Upper lobe of left lung (tissue), 6 donors: ENCODE results near the gene CCNT2. TPM values are rescaled to one million over a fixed set of nuclear protein-coding genes. Genes with fewer than 3 reads are reported as not detected.

ENCODE experiments used
- ATAC-seq, 2 donors: fragments of 200-7000 bp; cut with Tn5 transposase; one replicate each; pipeline ENCODE4 v1.9.1; 2022; ENCODE audit warnings: mild to moderate bottlenecking in 2 of 2, moderate library complexity in 2 of 2; ENCODE audit not compliant: low FRiP score in 2 of 2
- DNase-seq, 2 donors: peaks; one replicate each; pipeline ENCODE4 v3.0.0-alpha.2; 2019 to 2020
- H3K27ac ChIP-seq, 4 donors: fragments of 200-600 bp; sonication (generic); one replicate each; pipeline ENCODE4 v1.5.1; 2016 to 2019
- H3K27me3 ChIP-seq, 4 donors: fragments of 200-600 bp; sonication (generic); one replicate each; pipeline ENCODE4 v1.5.1; 2017 to 2019
- H3K36me3 ChIP-seq, 4 donors: fragments of 200-600 bp; sonication (generic); one replicate each; pipeline ENCODE4 v1.5.1; 2016 to 2019
- H3K4me1 ChIP-seq, 4 donors: fragments of 200-600 bp; sonication (generic); one replicate each; pipeline ENCODE4 v1.5.1; 2018 to 2019
- H3K4me3 ChIP-seq, 4 donors: fragments of 200-600 bp; sonication (generic); one replicate each; pipeline ENCODE4 v1.5.1; 2017 to 2019; ENCODE audit warnings: mild to moderate bottlenecking in 2 of 4, moderate library complexity in 1 of 4
- H3K9me3 ChIP-seq, 4 donors: fragments of 200-600 bp; sonication (generic); one replicate each; pipeline ENCODE4 v1.5.1; 2018 to 2019
- EP300 ChIP-seq, 4 donors: sonication (generic); formaldehyde crosslinking; IDR thresholded peaks; one replicate each; pipeline ENCODE4 v1.5.1; 2017; ENCODE audit warnings: antibody characterized with exemption in 4 of 4, control low read depth in 2 of 4
- POLR2A ChIP-seq, 4 donors: fragments of 450-650 bp; IDR thresholded peaks; one replicate each; pipeline ENCODE4 v1.5.1; 2016 to 2017; ENCODE audit warnings: antibody characterized with exemption in 4 of 4, mild to moderate bottlenecking in 2 of 4
- POLR2AphosphoS5 ChIP-seq, 2 donors: sonication (generic); formaldehyde crosslinking; IDR thresholded peaks; one replicate each; pipeline ENCODE4 v1.5.1; 2017; ENCODE audit warnings: antibody characterized with exemption in 2 of 2
- WGBS, 2 donors: methylation state at CpG; one replicate each; pipeline ENCODE4 v1.1.5; 2017 to 2018; 5-methylcytosine and 5-hydroxymethylcytosine counted together
- total RNA-seq, 6 donors: library from RNA; depleted of rRNA in 4 of 6; stranded (reverse); fragments of >200 nt in 4 of 6; gene quantifications; one replicate each; pipeline versions ENCODE4 v1.1.0 to v1.2.1, GENCODE V29; 2016 to 2021
- TF ChIP-seq, protein P1 (sequence below), 6 experiments: fragments of 450-650 bp in 4 of 6; fragments of 200-600 bp in 2 of 6; sonication (generic) in 2 of 6; IDR thresholded peaks; one replicate each; pipeline ENCODE4 v1.5.1; 2016 to 2019; ENCODE audit warnings: antibody characterized with exemption in 6 of 6
- donor health status: DM: no; HTN: no; CAD: no; lungs with moderate emphysema.
- donor health status: DM: no; HTN: yes; CAD: no; lungs with severe emphysema.

Gene CCNT2
- total RNA-seq, 6 donors from 2014 or later: 15.9 to 56.9 (median 32.2) TPM

GRCh38 chr2:135004005-135004746, 85.6 kb downstream of the CCNT2 start:
- TF ChIP-seq, protein P1, sequence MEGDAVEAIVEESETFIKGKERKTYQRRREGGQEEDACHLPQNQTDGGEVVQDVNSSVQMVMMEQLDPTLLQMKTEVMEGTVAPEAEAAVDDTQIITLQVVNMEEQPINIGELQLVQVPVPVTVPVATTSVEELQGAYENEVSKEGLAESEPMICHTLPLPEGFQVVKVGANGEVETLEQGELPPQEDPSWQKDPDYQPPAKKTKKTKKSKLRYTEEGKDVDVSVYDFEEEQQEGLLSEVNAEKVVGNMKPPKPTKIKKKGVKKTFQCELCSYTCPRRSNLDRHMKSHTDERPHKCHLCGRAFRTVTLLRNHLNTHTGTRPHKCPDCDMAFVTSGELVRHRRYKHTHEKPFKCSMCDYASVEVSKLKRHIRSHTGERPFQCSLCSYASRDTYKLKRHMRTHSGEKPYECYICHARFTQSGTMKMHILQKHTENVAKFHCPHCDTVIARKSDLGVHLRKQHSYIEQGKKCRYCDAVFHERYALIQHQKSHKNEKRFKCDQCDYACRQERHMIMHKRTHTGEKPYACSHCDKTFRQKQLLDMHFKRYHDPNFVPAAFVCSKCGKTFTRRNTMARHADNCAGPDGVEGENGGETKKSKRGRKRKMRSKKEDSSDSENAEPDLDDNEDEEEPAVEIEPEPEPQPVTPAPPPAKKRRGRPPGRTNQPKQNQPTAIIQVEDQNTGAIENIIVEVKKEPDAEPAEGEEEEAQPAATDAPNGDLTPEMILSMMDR (IDR thresholded peaks at IDR 0.05): peak; percentile 60 to 83 (median 78)
- TF ChIP-seq POLR2A (IDR thresholded peaks at IDR 0.05): no peak
- WGBS, 2 donors: 6 to 9% methylated on average over 16 to 17 of the region's 17 CpGs
- Histone ChIP-seq H3K9me3 (no peaks in the 10 kb centered on the region), H3K36me3 (no peaks in the 10 kb centered on the region), H3K27me3 (no peaks in the 10 kb centered on the region), H3K4me1 (peaks cover 0 to 9% (median 7%) of the 10 kb centered on the region in 4 donors), H3K4me3 (no peak overlapping the region), H3K27ac (no peak overlapping the region)
- ATAC-seq: peak; percentile 89 to 96
- peak; percentile 63 to 90 for DNase-seq

DNA sequence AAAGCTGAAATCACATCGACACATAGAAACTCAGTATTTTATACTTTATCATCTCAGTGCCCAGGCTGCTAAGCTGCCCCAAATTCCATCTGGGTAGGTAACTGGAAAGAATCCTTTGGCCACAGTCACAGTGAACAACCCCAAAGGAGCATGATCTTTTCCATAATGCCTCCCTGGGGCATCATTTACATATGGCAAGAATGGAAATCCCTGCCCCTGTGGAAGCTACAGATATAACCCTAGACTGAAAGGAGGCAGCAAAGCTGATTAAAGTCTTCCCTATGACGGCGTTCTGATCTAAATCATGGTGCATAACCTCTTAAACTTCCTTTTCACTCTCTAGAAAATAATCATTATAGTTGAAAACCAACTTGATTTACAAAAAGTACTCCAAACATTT, 87.1 kb downstream of the CCNT2 start:
- TF ChIP-seq, protein P1 (IDR thresholded peaks at IDR 0.05): no peak
- TF ChIP-seq POLR2AphosphoS5 (IDR thresholded peaks at IDR 0.05): no peak
- no peak for TF ChIP-seq EP300 (IDR thresholded peaks at IDR 0.05)
- no peak for TF ChIP-seq POLR2A (IDR thresholded peaks at IDR 0.05)
- WGBS, 2 donors: 69 to 71% methylated on average over 3 of the region's 3 CpGs

More for the DNA sequence above, 87.1 kb downstream of the CCNT2 start:
- H3K27ac ChIP-seq: no peak overlapping the region
- no peaks in the 10 kb centered on the region for H3K27me3 ChIP-seq
- peaks cover 0 to 9% (median 7%) of the 10 kb centered on the region in 4 donors for H3K4me1 ChIP-seq
- DNase-seq (no peak), ATAC-seq (no peak)
- no peaks in the 10 kb centered on the region for H3K36me3 ChIP-seq
- H3K9me3 ChIP-seq: no peaks in the 10 kb centered on the region
- H3K4me3 ChIP-seq: no peak overlapping the region

Other genes starting within 250 kb of the CCNT2 start
- 10 to 100 TPM; 19.3 to 71.6 (median 26.7) TPM for gene TMEM163, start 199.8 kb upstream of the CCNT2 start, total RNA-seq
- under 1 TPM in 1 of 6 donors, not detected in 5; 0.20 TPM for gene ACMSD, start 80.2 kb upstream of the CCNT2 start, total RNA-seq
- 10 to 100 TPM in 2 of 6 donors, 1 to 10 TPM in 3, under 1 TPM in 1; 0.34 to 45.7 (median 3.5) TPM for gene MAP3K19, start 128.6 kb downstream of the CCNT2 start, total RNA-seq
- 10 to 100 TPM; 30.9 to 51.0 (median 36.0) TPM for gene RAB3GAP1, start 133.5 kb downstream of the CCNT2 start, total RNA-seq